HG03159 (cell line): ENCODE data around the gene PODNL1.

Experiments
- ATAC-seq: cut with Tn5 transposase; IDR thresholded peaks from one replicate; pipeline ENCODE4 v1.9.1; 2021; ENCODE audit warnings: mild to moderate bottlenecking, moderate library complexity; ENCODE audit not compliant: unreplicated experiment

Gene PODNL1

GRCh38 chr19:13958043-13958442 is 19.8 kb upstream of the PODNL1 start:
- no peak for ATAC-seq

GRCh38 chr19:13957051-13957450 is 18.8 kb upstream of the PODNL1 start:
- no peak for ATAC-seq

GRCh38 chr19:13956365-13956744 is 18.1 kb upstream of the PODNL1 start:
- ATAC-seq: no peak

- no peak for ATAC-seq
Measured at GRCh38 chr19:13955662-13956364, 17.6 kb upstream of the PODNL1 start.

- no peak for ATAC-seq
Measured at GRCh38 chr19:13954185-13954584, 16.0 kb upstream of the PODNL1 start.

GRCh38 chr19:13952931-13953531 is 14.8 kb upstream of the PODNL1 start:
- no peak for ATAC-seq

- peak; percentile 97 for ATAC-seq
Measured at GRCh38 chr19:13952154-13952930, 14.1 kb upstream of the PODNL1 start, which contains the start of gene DCAF15. TSS of gene DCAF15 (plus strand) at chr19:13952509. CDS start at chr19:13952513, 4 bp downstream.

GRCh38 chr19:13951799-13952153 is 13.6 kb upstream of the PODNL1 start:
- no peak for ATAC-seq

GRCh38 chr19:13951043-13951442 is 12.8 kb upstream of the PODNL1 start:
- ATAC-seq: no peak

GRCh38 chr19:13946414-13946813 is 8.2 kb upstream of the PODNL1 start:
- no peak for ATAC-seq

- ATAC-seq: no peak
Measured at GRCh38 chr19:13942023-13942684, 3.9 kb upstream of the PODNL1 start.

GRCh38 chr19:13937479-13938300 is 527 bp downstream of the PODNL1 start:
- ATAC-seq: no peak

- ATAC-seq: no peak
Measured at GRCh38 chr19:13935765-13936510, 2.3 kb downstream of the PODNL1 start.

GRCh38 chr19:13934785-13935109 is 3.5 kb downstream of the PODNL1 start:
- no peak for ATAC-seq

GRCh38 chr19:13932911-13933393 is 5.3 kb downstream of the PODNL1 start:
- ATAC-seq: no peak

GRCh38 chr19:13932149-13932637 is 6.0 kb downstream of the PODNL1 start:
- ATAC-seq: no peak

GRCh38 chr19:13931391-13932148 is 6.6 kb downstream of the PODNL1 start:
- no peak for ATAC-seq

GRCh38 chr19:13930402-13930801 is 7.8 kb downstream of the PODNL1 start:
- no peak for ATAC-seq

GRCh38 chr19:13929956-13930355 is 8.3 kb downstream of the PODNL1 start:
- no peak for ATAC-seq
